Measurements from ENCODE around the gene AMD1.

The AMD1 gene

GRCh38 chr6:110939429-110940200 is 65.0 kb downstream of the AMD1 start:
- DNase-seq: no peak

GRCh38 chr6:110944681-110945151 is 70.1 kb downstream of the AMD1 start:
- no peak for DNase-seq
